ENCODE measurements around the gene GAB2. TPM values are rescaled to one million over a fixed set of nuclear protein-coding genes. Genes with fewer than 3 reads are reported as not detected.

GAB2 gene
- total RNA-seq, 1 donor from 2014 or later: 22.4 TPM

DNA sequence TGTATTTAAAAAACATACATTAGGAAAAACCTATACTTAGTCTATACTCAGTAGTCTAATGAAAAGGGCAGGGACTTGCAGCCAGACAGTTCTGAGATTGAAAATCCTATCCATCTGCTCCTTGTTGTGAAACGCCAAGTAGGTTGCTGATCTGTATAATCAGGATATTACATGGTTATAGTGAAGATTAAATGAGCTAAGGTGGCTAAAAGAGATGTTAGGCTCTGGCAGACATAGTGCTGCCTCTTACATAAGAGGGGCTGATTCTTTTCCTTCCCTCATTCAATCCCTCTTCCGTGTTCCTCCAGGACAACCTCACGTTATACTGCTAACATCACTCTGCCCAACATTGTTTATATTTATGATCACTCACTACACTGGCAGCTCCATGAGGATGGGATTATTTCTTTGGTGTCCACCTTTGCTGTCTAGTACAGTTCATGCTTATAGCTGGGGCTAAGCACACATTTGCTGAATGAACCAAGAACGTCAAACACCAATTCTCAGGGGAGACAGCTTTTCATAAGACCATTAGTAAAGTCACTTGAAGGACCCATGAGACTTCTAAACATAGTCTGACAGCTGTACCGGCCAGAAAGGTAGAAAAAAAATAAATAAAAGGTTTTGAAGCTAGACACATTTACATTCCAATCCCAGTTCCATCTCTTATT lies 46.3 kb downstream of the GAB2 start:
- Mint-ChIP-seq H3K36me3 (ENCODE audit: low read depth) (no peaks in the 10 kb centered on the region), H3K4me1 (peaks cover 26% of the 10 kb centered on the region), H3K27me3 (no peaks in the 10 kb centered on the region), H3K4me3 (no peak overlapping the region), H3K27ac (no peak overlapping the region), H3K9me3 (no peaks in the 10 kb centered on the region)
- ATAC-seq (ENCODE audit: low read depth): peak; percentile 73
- no peak for DNase-seq
- CTCF ChIA-PET: interaction anchor here (1.0 kb wide), 1 partner anchor 143 kb away, joined by 3 read pairs; no protein-coding TSS in a partner anchor
- TF ChIP-seq, protein P1, sequence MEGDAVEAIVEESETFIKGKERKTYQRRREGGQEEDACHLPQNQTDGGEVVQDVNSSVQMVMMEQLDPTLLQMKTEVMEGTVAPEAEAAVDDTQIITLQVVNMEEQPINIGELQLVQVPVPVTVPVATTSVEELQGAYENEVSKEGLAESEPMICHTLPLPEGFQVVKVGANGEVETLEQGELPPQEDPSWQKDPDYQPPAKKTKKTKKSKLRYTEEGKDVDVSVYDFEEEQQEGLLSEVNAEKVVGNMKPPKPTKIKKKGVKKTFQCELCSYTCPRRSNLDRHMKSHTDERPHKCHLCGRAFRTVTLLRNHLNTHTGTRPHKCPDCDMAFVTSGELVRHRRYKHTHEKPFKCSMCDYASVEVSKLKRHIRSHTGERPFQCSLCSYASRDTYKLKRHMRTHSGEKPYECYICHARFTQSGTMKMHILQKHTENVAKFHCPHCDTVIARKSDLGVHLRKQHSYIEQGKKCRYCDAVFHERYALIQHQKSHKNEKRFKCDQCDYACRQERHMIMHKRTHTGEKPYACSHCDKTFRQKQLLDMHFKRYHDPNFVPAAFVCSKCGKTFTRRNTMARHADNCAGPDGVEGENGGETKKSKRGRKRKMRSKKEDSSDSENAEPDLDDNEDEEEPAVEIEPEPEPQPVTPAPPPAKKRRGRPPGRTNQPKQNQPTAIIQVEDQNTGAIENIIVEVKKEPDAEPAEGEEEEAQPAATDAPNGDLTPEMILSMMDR (IDR thresholded peaks at IDR 0.05): no peak
- intact Hi-C loops (cut with micrococcal nuclease): no loop called here
- POLR2A ChIA-PET: interaction anchor here (0.9 kb wide), 1 partner anchor 26 kb away, joined by 3 read pairs; no protein-coding TSS in a partner anchor

DNA sequence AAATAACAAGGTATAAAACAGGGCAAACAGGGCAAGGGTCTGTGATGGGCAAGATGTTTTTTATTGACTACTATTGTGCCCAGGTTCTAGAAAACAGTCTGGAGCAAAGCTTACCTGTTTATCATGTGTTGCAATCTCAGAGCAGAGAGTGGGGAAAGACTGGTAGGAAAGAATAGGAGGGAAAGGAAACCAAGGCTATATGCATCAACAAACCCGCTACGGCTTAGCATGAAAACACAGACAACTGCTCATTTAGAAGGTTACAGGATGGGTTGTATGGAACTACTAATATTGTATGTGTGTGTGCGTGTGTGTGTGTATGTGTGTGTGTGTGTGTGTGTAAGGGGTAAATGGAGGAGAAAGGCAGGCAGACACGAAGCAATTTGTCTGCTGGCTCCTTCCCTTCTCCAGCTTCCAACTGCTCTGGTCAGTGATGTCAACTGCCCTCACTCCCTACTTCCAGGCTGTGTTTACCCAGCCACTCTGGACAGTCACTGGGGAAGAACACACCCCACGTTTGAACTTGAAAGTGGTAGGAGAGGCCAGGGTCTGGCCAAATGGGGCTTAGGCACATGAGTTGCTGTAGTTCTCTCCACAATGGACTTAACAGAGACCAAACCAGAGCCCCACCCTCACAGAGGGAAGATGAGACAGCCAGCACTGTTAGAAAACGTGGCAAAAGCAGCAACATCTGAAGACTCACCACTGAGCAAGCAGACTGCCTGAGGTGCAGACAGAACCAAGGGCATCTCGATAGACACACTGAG lies 47.0 kb downstream of the GAB2 start:
- intact Hi-C loops (cut with micrococcal nuclease): no loop called here
- Mint-ChIP-seq H3K4me3 (no peak overlapping the region), H3K27ac (no peak overlapping the region), H3K4me1 (peaks cover 24% of the 10 kb centered on the region), H3K27me3 (no peaks in the 10 kb centered on the region), H3K9me3 (no peaks in the 10 kb centered on the region), H3K36me3 (ENCODE audit: low read depth) (no peaks in the 10 kb centered on the region)
- POLR2A ChIA-PET: no interaction called here
- CTCF ChIA-PET: no interaction called here
- ATAC-seq (ENCODE audit: low read depth) (no peak), DNase-seq (no peak)
- TF ChIP-seq, protein P1 (IDR thresholded peaks at IDR 0.05): no peak

DNA sequence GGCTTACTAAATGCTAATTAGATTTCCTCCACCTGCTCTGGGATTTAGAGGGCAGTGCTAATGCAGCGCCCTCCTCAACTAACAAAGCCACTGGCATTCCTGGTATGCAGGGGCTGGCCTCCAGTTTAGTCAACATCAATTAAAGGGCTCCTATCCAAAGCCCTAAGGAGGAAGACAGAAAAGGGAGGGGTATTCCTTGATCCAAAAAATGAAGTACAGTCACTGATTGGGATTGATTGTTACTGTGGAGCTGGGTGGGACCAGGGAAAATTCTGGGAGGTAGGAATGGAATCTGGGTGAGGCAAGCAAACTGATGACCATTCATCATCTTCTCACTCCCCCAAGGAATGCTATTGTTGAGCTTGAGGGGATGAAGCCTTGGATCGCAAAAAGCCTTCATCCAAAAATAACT lies 52.2 kb downstream of the GAB2 start:
- H3K9me3 Mint-ChIP-seq: no peaks in the 10 kb centered on the region

DNA sequence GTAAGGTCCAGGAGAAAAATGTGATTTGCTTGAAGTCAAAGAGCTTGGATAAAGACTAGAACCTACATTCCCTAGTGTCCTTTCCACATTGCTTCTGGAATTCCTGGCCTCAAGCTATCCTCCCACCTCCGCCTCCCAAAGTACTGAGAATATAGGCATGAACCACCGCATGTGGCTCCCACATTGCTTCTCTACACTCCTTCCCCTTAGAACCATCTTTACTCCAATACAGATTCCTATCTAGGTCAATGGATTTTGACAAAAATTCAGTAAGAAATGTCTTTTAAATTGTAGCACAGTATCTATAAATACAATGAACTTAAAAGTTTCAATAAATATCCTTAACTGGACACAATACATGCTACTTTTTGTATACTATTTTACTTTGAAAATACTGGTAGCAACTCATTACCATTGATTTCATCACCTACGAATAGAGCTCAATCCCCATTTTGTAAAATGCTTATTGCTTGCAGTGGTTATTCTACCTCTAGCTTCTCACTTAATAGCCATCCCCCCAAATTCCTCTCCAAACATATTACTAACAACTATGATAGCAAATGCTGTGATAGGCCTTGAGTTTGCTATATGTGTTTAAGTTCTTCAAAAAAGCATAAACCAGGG lies 53.4 kb downstream of the GAB2 start:
- POLR2A ChIA-PET: interaction anchor here (0.6 kb wide), 1 partner anchor 201 kb away, joined by 3 read pairs; no protein-coding TSS in a partner anchor
- no peaks in the 10 kb centered on the region for H3K36me3 Mint-ChIP-seq (ENCODE audit: low read depth)
- H3K27ac Mint-ChIP-seq: no peak overlapping the region
- intact Hi-C loops (cut with micrococcal nuclease): no loop called here
- no peaks in the 10 kb centered on the region for H3K27me3 Mint-ChIP-seq
- TF ChIP-seq, protein P1 (IDR thresholded peaks at IDR 0.05): no peak
- CTCF ChIA-PET: no interaction called here
- ATAC-seq (ENCODE audit: low read depth) (no peak), DNase-seq (no peak)
- H3K9me3 Mint-ChIP-seq: no peaks in the 10 kb centered on the region
- H3K4me1 Mint-ChIP-seq: peaks cover 11% of the 10 kb centered on the region
- no peak overlapping the region for H3K4me3 Mint-ChIP-seq

More for the DNA sequence above, 52.2 kb downstream of the GAB2 start:
- ChIA-PET POLR2A (no interaction called here), CTCF (no interaction called here)
- Mint-ChIP-seq H3K27ac (no peak overlapping the region), H3K4me1 (peaks cover 14% of the 10 kb centered on the region), H3K36me3 (ENCODE audit: low read depth) (no peaks in the 10 kb centered on the region), H3K27me3 (no peaks in the 10 kb centered on the region), H3K4me3 (no peak overlapping the region)
- no peak for ATAC-seq (ENCODE audit: low read depth)
- TF ChIP-seq, protein P1 (IDR thresholded peaks at IDR 0.05): no peak
- intact Hi-C loops (cut with micrococcal nuclease): no loop called here
- DNase-seq: no peak
